NCI-H1417 treated with DMSO at 0.1 percent for 48 hours (cell line): Measurements from ENCODE around the gene RNF141.

Experiments
- DNase-seq: peaks from one replicate; lab custom pipeline; 2025; lab: John Stamatoyannopoulos, UW

RNF141 gene

DNA sequence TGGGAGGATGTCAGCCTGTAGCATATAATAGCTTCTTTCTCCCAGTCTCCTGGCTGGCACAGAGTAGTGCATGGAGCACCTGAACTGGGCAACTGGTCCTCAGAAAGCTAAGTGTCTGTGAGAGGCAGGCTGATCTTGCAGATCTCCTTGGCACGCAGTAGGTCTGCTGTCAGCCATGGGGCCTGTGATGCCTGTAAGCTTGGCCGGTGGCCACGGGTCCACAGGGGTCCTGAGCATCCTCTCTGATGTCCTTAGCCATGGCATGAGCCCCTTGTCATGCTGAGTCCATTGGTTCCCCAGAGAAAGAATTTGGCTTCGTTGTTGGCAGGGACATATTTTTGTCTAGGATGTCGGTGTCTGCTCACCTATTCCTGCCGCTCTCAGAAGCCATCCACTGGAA, 61.0 kb downstream of the RNF141 start:
- no peak for DNase-seq

GRCh38 chr11:10478574-10479550, 62.1 kb downstream of the RNF141 start:
- DNase-seq = no peak

DNA sequence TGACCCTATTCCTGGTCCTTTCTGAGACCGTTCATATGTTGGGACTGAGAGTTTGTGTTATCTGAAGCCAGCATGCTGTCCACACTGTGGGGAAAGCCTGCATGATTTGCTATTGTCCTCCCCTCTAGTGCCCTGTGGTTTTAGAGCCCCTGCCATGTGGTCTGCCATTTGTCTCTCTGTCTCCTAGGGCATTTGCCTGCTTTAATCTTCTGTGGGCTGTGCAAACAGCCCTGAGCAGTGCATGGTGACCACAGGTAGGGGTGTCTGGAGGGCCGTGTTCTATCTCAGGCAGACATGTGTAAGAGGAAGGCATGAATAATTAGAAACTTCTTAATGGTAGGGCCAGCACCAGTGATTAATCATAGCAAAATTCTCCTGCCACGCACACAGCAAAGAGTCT, 62.9 kb downstream of the RNF141 start:
- DNase-seq = no peak

- DNase-seq = no peak
Observed at GRCh38 chr11:10477690-10478046, 63.3 kb downstream of the RNF141 start.

GRCh38 chr11:10476927-10477689, 63.9 kb downstream of the RNF141 start:
- no peak for DNase-seq

GRCh38 chr11:10476342-10476741, 64.6 kb downstream of the RNF141 start:
- DNase-seq = no peak

DNA sequence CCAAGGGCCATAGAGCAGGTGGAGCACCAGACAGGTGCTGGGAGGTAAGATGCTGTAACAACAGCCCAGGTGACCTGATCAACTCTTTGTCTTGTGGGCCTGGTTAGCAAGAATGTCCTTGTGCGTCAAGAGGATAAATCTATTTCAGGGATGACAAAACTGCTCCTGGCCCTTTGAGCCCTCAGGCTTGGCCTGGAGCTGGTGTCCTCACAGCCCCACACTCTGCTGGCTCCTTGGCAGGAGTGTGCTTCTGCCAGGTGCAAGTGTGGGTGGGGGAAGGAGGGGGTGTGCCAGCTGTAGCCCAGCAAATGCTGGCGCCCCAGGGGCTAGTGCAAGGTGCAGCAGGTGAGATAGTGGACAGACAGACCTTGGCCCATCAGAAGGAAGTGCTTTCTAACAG, 66.4 kb downstream of the RNF141 start:
- DNase-seq = no peak

GRCh38 chr11:10473371-10473770, 67.6 kb downstream of the RNF141 start:
- DNase-seq = no peak

DNA sequence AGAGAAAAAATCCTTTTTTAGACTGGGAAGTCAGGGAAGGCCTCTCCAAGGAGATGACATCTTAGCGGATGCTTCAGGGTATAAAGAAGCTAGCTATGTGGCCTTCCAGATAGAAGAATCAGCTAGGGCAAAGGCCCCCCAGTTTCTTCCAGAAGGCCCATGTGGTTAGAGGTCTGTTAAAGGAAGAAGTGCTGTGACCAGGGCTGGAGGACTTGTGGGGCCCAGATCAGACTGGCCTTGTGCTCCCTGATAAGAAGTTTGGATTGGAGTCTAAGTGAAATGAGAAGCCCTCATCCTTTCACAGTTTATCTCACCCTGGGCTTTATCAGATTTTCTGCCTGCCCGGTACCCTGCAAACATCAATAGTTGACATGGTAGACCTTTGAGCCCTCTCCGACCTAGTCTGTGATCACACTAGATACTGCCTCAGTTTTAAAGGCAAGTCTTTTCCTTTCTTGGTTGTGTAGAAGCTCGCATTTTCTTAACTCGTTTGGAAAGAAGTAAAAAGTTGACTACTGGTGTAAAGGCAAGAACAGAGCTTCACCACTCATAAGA, 78.2 kb downstream of the RNF141 start:
- DNase-seq = no peak
